Measurements from ENCODE around the gene KHDRBS1.
"Not testable (repeated sequence)": the region's sequence is repeated elsewhere in the genome, so short reads cannot be mapped to it uniquely, and the experiment has no call there.

Gene KHDRBS1

GRCh38 chr1:32013386-32014198 lies at the start of gene KHDRBS1:
KHDRBS1 (plus strand) TSS chr1:32013868; CDS start chr1:32013996, 128 bp downstream.
- peak; percentile 99 for DNase-seq

- no peak for DNase-seq
These were observed 42.8 kb upstream of the KHDRBS1 start for GRCh38 chr1:31970873-31971272.

GRCh38 chr1:31976401-31976800 lies 37.3 kb upstream of the KHDRBS1 start:
- DNase-seq = no peak

GRCh38 chr1:31977385-31978131 lies 36.1 kb upstream of the KHDRBS1 start:
- DNase-seq = no peak

- DNase-seq = no peak
These were observed 34.7 kb upstream of the KHDRBS1 start for GRCh38 chr1:31978843-31979400.

- DNase-seq = no peak
These were observed 32.7 kb upstream of the KHDRBS1 start for GRCh38 chr1:31980835-31981455.

- peak; percentile 17 for DNase-seq
These were observed 32.2 kb upstream of the KHDRBS1 start for GRCh38 chr1:31981456-31981839.

- DNase-seq = peak; percentile 61
These were observed 31.7 kb upstream of the KHDRBS1 start for GRCh38 chr1:31981972-31982371.

GRCh38 chr1:31984419-31985347 lies 29.0 kb upstream of the KHDRBS1 start:
- DNase-seq = peak; percentile 35

- DNase-seq = peak; percentile 54
These were observed 28.2 kb upstream of the KHDRBS1 start for GRCh38 chr1:31985430-31985829.

GRCh38 chr1:31987135-31987619 lies 26.5 kb upstream of the KHDRBS1 start:
- DNase-seq = no peak

GRCh38 chr1:31989964-31990363 lies 23.7 kb upstream of the KHDRBS1 start:
- DNase-seq = no peak

- no peak for DNase-seq
These were observed 22.5 kb upstream of the KHDRBS1 start for GRCh38 chr1:31991182-31991581.

GRCh38 chr1:31995263-31995662 lies 18.4 kb upstream of the KHDRBS1 start:
- DNase-seq = no peak

GRCh38 chr1:31996121-31996520 lies 17.5 kb upstream of the KHDRBS1 start:
- DNase-seq = not testable (repeated sequence)

- no peak for DNase-seq
These were observed 11.8 kb upstream of the KHDRBS1 start for GRCh38 chr1:32001863-32002262.

GRCh38 chr1:32002285-32002684 lies 11.4 kb upstream of the KHDRBS1 start:
- DNase-seq = not testable (repeated sequence)

GRCh38 chr1:32005522-32005921 lies 8.1 kb upstream of the KHDRBS1 start:
- DNase-seq = no peak

GRCh38 chr1:32007591-32007940 lies 6.1 kb upstream of the KHDRBS1 start:
- DNase-seq = no peak

GRCh38 chr1:32010246-32010645 lies 3.4 kb upstream of the KHDRBS1 start:
- no peak for DNase-seq

GRCh38 chr1:32012709-32013385 lies 821 bp upstream of the KHDRBS1 start:
- no peak for DNase-seq
